Esophagus mucosa (tissue), 1 donor: ENCODE results near the gene SLC7A11. TPM values are rescaled to one million over a fixed set of nuclear protein-coding genes. Genes with fewer than 3 reads are reported as not detected.
A peak's percentile ranks its signal among the peaks of the same experiment; 100 is the strongest.

Experiments used
- ATAC-seq: fragments of 200-7000 bp; cut with Tn5 transposase; one replicate; pipeline ENCODE4 v1.9.1; 2020
- total RNA-seq: library from RNA; stranded (reverse); gene quantifications from one replicate; pipeline ENCODE4 v1.2.4, GENCODE V29; 2023
- donor health status: DM: yes; HTN: yes; CAD: no.

The SLC7A11 gene
- total RNA-seq, 1 donor from 2014 or later: 16.3 TPM

- ATAC-seq: no peak
These were observed 36.5 kb downstream of the SLC7A11 start for GRCh38 chr4:138205531-138206233.

GRCh38 chr4:138204507-138204906 is 37.6 kb downstream of the SLC7A11 start:
- ATAC-seq: no peak

- peak; percentile 52 for ATAC-seq
These were observed 39.5 kb downstream of the SLC7A11 start for GRCh38 chr4:138202686-138203085.

GRCh38 chr4:138200236-138200590 is 41.9 kb downstream of the SLC7A11 start:
- no peak for ATAC-seq

GRCh38 chr4:138199568-138200235 is 42.4 kb downstream of the SLC7A11 start:
- ATAC-seq: peak; percentile 100

GRCh38 chr4:138196153-138196552 is 46.0 kb downstream of the SLC7A11 start:
- no peak for ATAC-seq

GRCh38 chr4:138193963-138194362 is 48.2 kb downstream of the SLC7A11 start:
- no peak for ATAC-seq

GRCh38 chr4:138192113-138192512 is 50.0 kb downstream of the SLC7A11 start:
- ATAC-seq: no peak

- ATAC-seq: no peak
These were observed 51.7 kb downstream of the SLC7A11 start for GRCh38 chr4:138190452-138190858.

- ATAC-seq: no peak
These were observed 52.9 kb downstream of the SLC7A11 start for GRCh38 chr4:138189206-138189605.

- ATAC-seq: peak; percentile 89
These were observed 53.6 kb downstream of the SLC7A11 start for GRCh38 chr4:138188406-138189084.

- no peak for ATAC-seq
These were observed 56.1 kb downstream of the SLC7A11 start for GRCh38 chr4:138185859-138186645.

GRCh38 chr4:138184886-138185285 is 57.3 kb downstream of the SLC7A11 start:
- no peak for ATAC-seq

GRCh38 chr4:138182838-138183426 is 59.2 kb downstream of the SLC7A11 start:
- peak; percentile 60 for ATAC-seq

GRCh38 chr4:138181287-138181686 is 60.9 kb downstream of the SLC7A11 start:
- peak; percentile 14 for ATAC-seq

- peak; percentile 96 for ATAC-seq
These were observed 63.6 kb downstream of the SLC7A11 start for GRCh38 chr4:138178566-138178965.

GRCh38 chr4:138177278-138177968 is 64.7 kb downstream of the SLC7A11 start:
- ATAC-seq: no peak

- ATAC-seq: no peak
These were observed 67.0 kb downstream of the SLC7A11 start for GRCh38 chr4:138174981-138175794.

- ATAC-seq: no peak
These were observed 77.9 kb downstream of the SLC7A11 start for GRCh38 chr4:138164208-138164607.

GRCh38 chr4:138163171-138163570 is 79.0 kb downstream of the SLC7A11 start:
- no peak for ATAC-seq

GRCh38 chr4:138162259-138162658 is 79.9 kb downstream of the SLC7A11 start:
- peak; percentile 46 for ATAC-seq
